Activated T-helper 1 cell treated with anti-CD3 and anti-CD28 coated beads, Interleukin-12 subunit alpha, Interleukin-12 subunit beta, Interleukin-2, Interleukin-4 antibody, amounts not matched to agents 30 ng/mL and 10 ng/mL and 1 ng/mL, durations not matched to agents 14 hours and 24 hours and 36 hours (primary cell): ENCODE data around the gene KCNE1. TPM values are rescaled to one million over a fixed set of nuclear protein-coding genes. Genes with fewer than 3 reads are reported as not detected.
"Not testable (repeated sequence)": the region's sequence is repeated elsewhere in the genome, so short reads cannot be mapped to it uniquely, and the experiment has no call there.

Source experiments
- DNase-seq: peaks from one replicate; pipeline ENCODE4 v3.0.0; 2021; ENCODE audit warnings: low spot score
- H3K27ac Mint-ChIP-seq: one replicate; pipeline ENCODE4 v1.8.0; 2021; ENCODE audit warnings: mild to moderate bottlenecking, mixed read lengths
- H3K27me3 Mint-ChIP-seq: one replicate; pipeline ENCODE4 v1.8.0; 2022; ENCODE audit warnings: mild to moderate bottlenecking, moderate library complexity, mixed read lengths; ENCODE audit not compliant: insufficient read depth
- H3K36me3 Mint-ChIP-seq: one replicate; pipeline ENCODE4 v1.8.0; 2021; ENCODE audit warnings: low read depth, mixed read lengths
- H3K4me1 Mint-ChIP-seq: one replicate; pipeline ENCODE4 v1.8.0; 2021; ENCODE audit warnings: low read depth, mixed read lengths
- H3K4me3 Mint-ChIP-seq: one replicate; pipeline ENCODE4 v1.8.0; 2021; ENCODE audit warnings: mild to moderate bottlenecking, moderate library complexity, mixed read lengths
- H3K9me3 Mint-ChIP-seq: one replicate; pipeline ENCODE4 v1.8.0; 2021; ENCODE audit warnings: mixed read lengths
- intact Hi-C: fragments of 100-400 bp; cut with micrococcal nuclease; formaldehyde crosslinking; loops from one replicate; pipeline ENCODE4 v1.15.1; 2024
- total RNA-seq: library from RNA; stranded (reverse); gene quantifications from 2 replicates; pipeline ENCODE4 v1.2.3, GENCODE V29; 2022

KCNE1 gene
- total RNA-seq, 1 donor from 2014 or later = 0.41 TPM

DNA sequence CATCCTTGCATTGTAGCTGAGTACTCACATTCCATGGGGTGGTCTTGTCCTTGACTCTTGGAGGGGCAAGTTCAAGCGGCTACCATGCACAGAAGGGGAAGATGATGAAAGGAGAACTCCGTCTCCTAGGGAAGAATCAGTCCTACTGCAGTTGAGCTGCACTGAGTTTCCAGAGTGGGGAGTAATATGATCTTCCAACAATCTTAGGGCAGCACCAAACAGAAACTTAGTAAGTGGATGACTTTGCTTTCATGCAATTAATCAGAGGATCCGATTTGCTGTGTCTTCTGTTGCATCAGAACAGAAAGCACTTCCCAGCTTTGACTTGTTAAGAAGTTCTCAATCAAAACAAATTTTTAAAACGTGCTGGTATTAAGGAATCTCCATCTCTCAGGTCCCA lies 88.2 kb downstream of the KCNE1 start, which contains the start of gene SMIM34:
Gene SMIM34, minus strand, starts transcription at position 147 of the 400 bp plus-strand sequence. Its CDS starts 112 bp downstream, at position 35.
- H3K4me3 Mint-ChIP-seq, DNase-seq, H3K27me3 Mint-ChIP-seq, H3K36me3 Mint-ChIP-seq, intact Hi-C loops, H3K4me1 Mint-ChIP-seq, H3K27ac Mint-ChIP-seq, H3K9me3 Mint-ChIP-seq: not testable (repeated sequence)

DNA sequence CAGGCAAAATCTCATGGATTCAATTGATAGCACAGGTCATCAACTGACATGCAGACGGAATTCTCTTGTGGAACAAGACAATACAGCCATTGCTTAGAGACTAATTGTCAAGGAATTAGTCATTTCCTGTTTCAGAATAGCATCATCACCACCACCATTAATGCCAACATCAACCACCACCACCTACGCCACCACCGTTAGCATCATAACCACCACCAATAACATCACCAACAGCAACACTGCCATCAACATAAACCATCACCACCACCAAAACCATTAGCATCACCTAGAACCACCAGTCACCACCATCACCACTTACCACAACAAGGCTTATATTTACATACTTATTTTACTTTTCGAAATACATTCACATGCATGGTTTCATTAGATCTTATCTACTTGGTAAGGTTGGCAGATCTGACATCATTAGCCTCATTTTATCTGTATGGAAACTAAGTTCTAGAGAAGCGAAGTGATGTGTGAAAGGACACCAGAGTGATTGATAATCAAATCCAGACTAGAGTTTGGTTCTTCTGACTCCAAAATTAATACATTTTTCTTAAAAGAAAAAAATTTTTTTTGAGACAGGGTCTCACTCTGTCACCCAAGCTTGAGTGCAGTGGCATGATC lies 94.4 kb downstream of the KCNE1 start:
- DNase-seq, intact Hi-C loops, H3K4me1 Mint-ChIP-seq, H3K27me3 Mint-ChIP-seq, H3K4me3 Mint-ChIP-seq, H3K36me3 Mint-ChIP-seq, H3K9me3 Mint-ChIP-seq, H3K27ac Mint-ChIP-seq: not testable (repeated sequence)

DNA sequence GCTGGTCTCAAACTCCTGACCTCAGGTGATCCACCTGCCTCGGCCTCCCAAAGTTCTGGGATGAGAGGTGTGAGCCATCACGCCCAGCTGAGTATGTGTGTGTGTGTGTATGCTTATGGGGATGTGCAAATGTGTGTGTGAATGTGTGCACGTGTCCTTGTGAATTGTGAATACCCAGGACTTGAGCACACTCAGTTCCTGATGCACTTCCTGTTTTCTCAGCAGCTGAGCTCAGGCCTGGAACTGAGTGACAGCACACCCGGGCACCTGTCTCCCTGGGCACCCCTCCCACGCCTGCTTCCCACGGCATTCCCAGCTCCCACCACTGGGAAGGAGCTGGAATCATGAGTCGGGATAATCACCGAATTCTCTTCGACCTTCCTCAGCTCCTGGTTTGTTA lies 104.7 kb downstream of the KCNE1 start:
- H3K27ac Mint-ChIP-seq, H3K27me3 Mint-ChIP-seq, DNase-seq, H3K4me3 Mint-ChIP-seq, H3K4me1 Mint-ChIP-seq, intact Hi-C loops, H3K36me3 Mint-ChIP-seq, H3K9me3 Mint-ChIP-seq: not testable (repeated sequence)

DNA sequence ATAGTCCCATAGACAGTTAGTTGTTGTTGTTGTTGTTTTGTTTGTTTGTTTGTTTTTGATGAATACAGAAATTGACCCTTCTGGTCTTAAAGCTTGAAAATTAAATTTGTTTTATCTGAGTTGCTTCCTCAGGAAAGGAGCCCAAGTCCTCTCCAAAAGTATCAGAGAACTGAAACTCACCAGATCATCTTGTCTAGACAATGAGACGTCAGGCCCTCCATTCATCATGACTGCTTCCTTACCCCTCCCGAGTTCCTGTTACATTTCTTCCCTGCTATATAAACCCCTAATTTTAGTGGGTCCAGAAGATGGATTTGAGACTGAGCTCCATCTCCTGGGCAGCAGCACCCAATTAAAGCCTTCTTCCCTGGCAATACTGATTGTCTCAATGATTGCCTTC lies 105.3 kb downstream of the KCNE1 start:
- intact Hi-C loops, H3K4me1 Mint-ChIP-seq, H3K9me3 Mint-ChIP-seq, H3K27ac Mint-ChIP-seq, H3K36me3 Mint-ChIP-seq, H3K4me3 Mint-ChIP-seq, H3K27me3 Mint-ChIP-seq, DNase-seq: not testable (repeated sequence)

DNA sequence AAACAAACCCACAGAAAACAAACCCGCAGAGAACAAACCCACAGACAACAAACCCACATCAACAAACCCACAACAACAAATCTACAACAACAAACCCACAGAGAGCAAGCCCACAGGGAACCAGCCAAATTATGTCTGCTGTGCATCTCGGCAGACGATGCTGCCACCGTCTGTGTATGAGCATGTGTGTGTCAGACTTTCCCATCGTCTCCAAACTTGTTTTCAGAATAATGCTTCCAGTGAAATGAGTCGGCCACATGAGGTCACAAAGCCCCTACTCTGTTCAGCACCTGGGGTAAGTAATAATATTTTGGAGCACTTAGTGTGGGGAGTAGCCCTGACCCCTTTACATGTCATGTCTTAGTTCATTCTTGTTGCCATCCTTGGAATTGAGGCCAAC lies 105.9 kb downstream of the KCNE1 start:
- H3K27me3 Mint-ChIP-seq, H3K4me3 Mint-ChIP-seq, DNase-seq, H3K4me1 Mint-ChIP-seq, H3K9me3 Mint-ChIP-seq, intact Hi-C loops, H3K27ac Mint-ChIP-seq, H3K36me3 Mint-ChIP-seq: not testable (repeated sequence)

DNA sequence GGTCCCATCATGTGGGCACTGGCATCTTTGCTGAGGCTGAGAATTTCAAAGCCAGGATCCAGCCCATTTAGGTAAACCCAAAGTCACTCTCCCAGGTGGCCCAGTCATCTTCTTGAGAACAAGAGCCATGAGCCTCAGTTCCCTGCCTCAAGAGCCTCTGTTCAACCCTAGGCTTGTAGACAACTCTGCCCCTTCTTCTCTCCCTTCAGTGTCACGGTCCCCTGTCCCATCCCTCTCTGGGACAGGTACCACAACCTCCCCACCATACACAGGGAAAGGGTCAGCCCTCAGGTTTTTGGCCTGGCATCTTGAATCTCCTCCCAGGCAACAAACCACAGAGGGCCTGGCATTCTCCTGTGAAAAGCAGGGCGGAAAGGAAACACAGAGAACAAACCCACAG lies 106.3 kb downstream of the KCNE1 start:
- DNase-seq, H3K4me3 Mint-ChIP-seq, H3K4me1 Mint-ChIP-seq, H3K27me3 Mint-ChIP-seq, intact Hi-C loops, H3K27ac Mint-ChIP-seq, H3K9me3 Mint-ChIP-seq, H3K36me3 Mint-ChIP-seq: not testable (repeated sequence)

DNA sequence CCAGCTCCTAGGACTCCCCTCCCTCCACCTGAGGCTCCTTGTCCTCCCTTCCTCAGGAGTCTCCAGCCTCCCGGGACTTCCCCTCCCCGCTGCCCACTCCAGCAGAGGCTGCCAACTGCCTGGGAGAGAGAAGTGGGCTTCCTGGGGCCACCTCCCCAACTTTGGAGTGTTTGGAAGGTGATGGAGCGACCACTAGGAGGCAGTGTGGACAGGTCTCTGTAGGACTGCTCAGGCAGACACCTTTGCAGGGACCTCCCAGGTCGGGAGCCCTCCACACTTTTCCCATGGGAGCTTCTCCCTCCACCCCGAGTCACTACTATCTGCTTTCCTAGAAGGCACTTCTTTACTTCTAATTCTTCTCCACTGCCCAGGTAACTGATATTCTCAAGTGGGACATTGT lies 107.3 kb downstream of the KCNE1 start:
- H3K27me3 Mint-ChIP-seq, H3K9me3 Mint-ChIP-seq, DNase-seq: not testable (repeated sequence)

DNA sequence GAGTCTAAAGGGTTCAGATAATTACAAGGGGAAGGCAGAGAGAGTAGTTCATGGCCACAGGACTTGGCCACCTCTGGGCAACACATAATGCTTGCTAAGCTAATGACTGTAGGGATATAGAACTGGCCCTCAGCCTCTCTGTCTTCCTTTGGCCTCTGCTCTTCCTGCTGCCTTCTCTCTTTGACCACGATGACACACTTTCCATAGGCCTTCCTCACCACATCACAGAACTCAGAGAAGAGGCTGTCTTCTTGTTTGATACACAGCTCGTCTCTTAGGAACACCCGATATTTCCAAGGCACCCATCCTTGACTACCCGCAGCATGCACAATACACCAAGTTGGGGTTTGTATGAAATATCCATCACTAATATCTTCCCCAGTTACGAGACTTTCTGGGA lies 111.5 kb downstream of the KCNE1 start:
- H3K4me1 Mint-ChIP-seq, H3K4me3 Mint-ChIP-seq, H3K27me3 Mint-ChIP-seq: not testable (repeated sequence)

More for the DNA sequence above, 107.3 kb downstream of the KCNE1 start:
- H3K36me3 Mint-ChIP-seq, H3K4me1 Mint-ChIP-seq, H3K4me3 Mint-ChIP-seq, H3K27ac Mint-ChIP-seq, intact Hi-C loops: not testable (repeated sequence)

More for the DNA sequence above, 111.5 kb downstream of the KCNE1 start:
- H3K9me3 Mint-ChIP-seq, DNase-seq, H3K36me3 Mint-ChIP-seq, H3K27ac Mint-ChIP-seq, intact Hi-C loops: not testable (repeated sequence)

Other genes starting within 250 kb of the KCNE1 start
- not detected in 2 replicates for gene KCNE2, start 148.2 kb downstream of the KCNE1 start, total RNA-seq
- gene SMIM11, start 136.7 kb downstream of the KCNE1 start, total RNA-seq = 7.1 and 18.7 TPM in 2 replicates
- not detected in 2 replicates for gene SMIM34, start 88.3 kb downstream of the KCNE1 start, total RNA-seq
- gene RCAN1, start 102.9 kb upstream of the KCNE1 start, total RNA-seq = 10.7 and 11.1 TPM in 2 replicates
- not detected in 2 replicates for gene CLIC6, start 156.8 kb upstream of the KCNE1 start, total RNA-seq